WTC11 (cell line): ENCODE results near the gene TEX44. TPM values are rescaled to one million over a fixed set of nuclear protein-coding genes. Genes with fewer than 3 reads are reported as not detected.

Source experiments
- AR ChIP-seq: fragments of 250-450 bp; sonication (Bioruptor Pico); IDR thresholded peaks from 2 replicates; pipeline ENCODE4 v1.9.0; 2021; ENCODE audit warnings: mild to moderate bottlenecking
- CREM ChIP-seq: sonication (generic); formaldehyde crosslinking; IDR thresholded peaks from 2 replicates; pipeline ENCODE4 v1.8.1; 2022; ENCODE audit warnings: mild to moderate bottlenecking, missing genetic modification reagents, moderate library complexity
- FOXP1 ChIP-seq: sonication (generic); formaldehyde crosslinking; IDR thresholded peaks from 2 replicates; pipeline ENCODE4 v1.8.0; 2022; ENCODE audit warnings: missing genetic modification reagents, mild to moderate bottlenecking, moderate library complexity, borderline replicate concordance
- GRHL2 ChIP-seq: fragments of 250-450 bp; sonication (Bioruptor Pico); IDR thresholded peaks from 2 replicates; pipeline ENCODE4 v1.8.0; 2022; ENCODE audit warnings: mild to moderate bottlenecking, moderate library complexity; ENCODE audit not compliant: insufficient replicate concordance, severe bottlenecking
- MAX ChIP-seq: sonication (generic); formaldehyde crosslinking; IDR thresholded peaks from 2 replicates; pipeline ENCODE4 v1.8.0; 2022; ENCODE audit warnings: mild to moderate bottlenecking, missing genetic modification reagents
- MLX ChIP-seq: sonication (generic); formaldehyde crosslinking; IDR thresholded peaks from 2 replicates; pipeline ENCODE4 v1.8.1; 2023; ENCODE audit warnings: mild to moderate bottlenecking, missing genetic modification reagents, moderate library complexity
- MXD4 ChIP-seq: fragments of 250-450 bp; sonication (Bioruptor Pico); IDR thresholded peaks from 2 replicates; pipeline ENCODE4 v1.8.0; 2021; ENCODE audit warnings: mild to moderate bottlenecking, moderate library complexity, borderline replicate concordance
- MYBL2 ChIP-seq: sonication (generic); formaldehyde crosslinking; IDR thresholded peaks from 2 replicates; pipeline ENCODE4 v1.8.1; 2023; ENCODE audit warnings: mild to moderate bottlenecking, moderate library complexity, missing genetic modification reagents
- NFATC4 ChIP-seq: fragments of 250-450 bp; sonication (Bioruptor Pico); IDR thresholded peaks from 2 replicates; pipeline ENCODE4 v1.9.0; 2021; ENCODE audit warnings: mild to moderate bottlenecking
- NFE2L1 ChIP-seq: sonication (generic); formaldehyde crosslinking; IDR thresholded peaks from 2 replicates; pipeline ENCODE4 v1.8.1; 2023; ENCODE audit warnings: missing genetic modification reagents
- NFYB ChIP-seq: sonication (generic); formaldehyde crosslinking; conservative IDR thresholded peaks from 2 replicates; pipeline ENCODE4 v1.8.0; 2022; ENCODE audit warnings: low read depth, missing genetic modification reagents
- SP1 ChIP-seq: sonication (generic); formaldehyde crosslinking; conservative IDR thresholded peaks from 2 replicates; pipeline ENCODE4 v1.8.1; 2022; ENCODE audit warnings: missing genetic modification reagents
- TEAD4 ChIP-seq: sonication (generic); formaldehyde crosslinking; IDR thresholded peaks from 2 replicates; pipeline ENCODE4 v1.8.0; 2022; ENCODE audit warnings: mild to moderate bottlenecking, missing genetic modification reagents
- ZMAT4 ChIP-seq: fragments of 250-450 bp; sonication (Bioruptor Pico); IDR thresholded peaks from 2 replicates; pipeline ENCODE4 v1.9.0; 2021; ENCODE audit warnings: mild to moderate bottlenecking
- ZNF121 ChIP-seq: sonication (generic); formaldehyde crosslinking; IDR thresholded peaks from 2 replicates; pipeline ENCODE4 v1.8.0; 2023; ENCODE audit warnings: missing genetic modification reagents
- ZNF281 ChIP-seq: sonication (generic); formaldehyde crosslinking; IDR thresholded peaks from 2 replicates; pipeline ENCODE4 v1.8.0; 2023; ENCODE audit warnings: mild to moderate bottlenecking, missing genetic modification reagents
- ZNF396 ChIP-seq: fragments of 250-450 bp; sonication (Bioruptor Pico); IDR thresholded peaks from 2 replicates; pipeline ENCODE4 v1.8.0; 2021; ENCODE audit warnings: mild to moderate bottlenecking, moderate library complexity, borderline replicate concordance
- ZNF416 ChIP-seq: fragments of 250-450 bp; sonication (Bioruptor Pico); IDR thresholded peaks from 2 replicates; pipeline ENCODE4 v1.9.0; 2021; ENCODE audit warnings: mild to moderate bottlenecking, inconsistent platforms
- ZNF423 ChIP-seq: fragments of 250-450 bp; sonication (Bioruptor Pico); IDR thresholded peaks from 2 replicates; pipeline ENCODE4 v2.1.2; 2022; ENCODE audit warnings: mild to moderate bottlenecking, moderate library complexity
- ZNF532 ChIP-seq: fragments of 250-450 bp; sonication (Bioruptor Pico); IDR thresholded peaks from 2 replicates; pipeline ENCODE4 v1.9.0; 2021; ENCODE audit warnings: mild to moderate bottlenecking, borderline replicate concordance
- total RNA-seq: library from RNA; stranded (reverse); gene quantifications from 3 replicates; pipeline ENCODE4 v1.2.3, GENCODE V29; 2021
- TF ChIP-seq, protein P1 (sequence below): sonication (generic); formaldehyde crosslinking; IDR thresholded peaks from 2 replicates; pipeline ENCODE4 v1.8.0; 2022; ENCODE audit warnings: mild to moderate bottlenecking, missing genetic modification reagents
- TF ChIP-seq, protein P2 (sequence below): sonication (generic); formaldehyde crosslinking; IDR thresholded peaks from 2 replicates; pipeline ENCODE4 v1.8.1; 2022; ENCODE audit warnings: mild to moderate bottlenecking, moderate library complexity, missing genetic modification reagents

Gene TEX44
- total RNA-seq, 1 experiment from 2014 or later = not detected

DNA sequence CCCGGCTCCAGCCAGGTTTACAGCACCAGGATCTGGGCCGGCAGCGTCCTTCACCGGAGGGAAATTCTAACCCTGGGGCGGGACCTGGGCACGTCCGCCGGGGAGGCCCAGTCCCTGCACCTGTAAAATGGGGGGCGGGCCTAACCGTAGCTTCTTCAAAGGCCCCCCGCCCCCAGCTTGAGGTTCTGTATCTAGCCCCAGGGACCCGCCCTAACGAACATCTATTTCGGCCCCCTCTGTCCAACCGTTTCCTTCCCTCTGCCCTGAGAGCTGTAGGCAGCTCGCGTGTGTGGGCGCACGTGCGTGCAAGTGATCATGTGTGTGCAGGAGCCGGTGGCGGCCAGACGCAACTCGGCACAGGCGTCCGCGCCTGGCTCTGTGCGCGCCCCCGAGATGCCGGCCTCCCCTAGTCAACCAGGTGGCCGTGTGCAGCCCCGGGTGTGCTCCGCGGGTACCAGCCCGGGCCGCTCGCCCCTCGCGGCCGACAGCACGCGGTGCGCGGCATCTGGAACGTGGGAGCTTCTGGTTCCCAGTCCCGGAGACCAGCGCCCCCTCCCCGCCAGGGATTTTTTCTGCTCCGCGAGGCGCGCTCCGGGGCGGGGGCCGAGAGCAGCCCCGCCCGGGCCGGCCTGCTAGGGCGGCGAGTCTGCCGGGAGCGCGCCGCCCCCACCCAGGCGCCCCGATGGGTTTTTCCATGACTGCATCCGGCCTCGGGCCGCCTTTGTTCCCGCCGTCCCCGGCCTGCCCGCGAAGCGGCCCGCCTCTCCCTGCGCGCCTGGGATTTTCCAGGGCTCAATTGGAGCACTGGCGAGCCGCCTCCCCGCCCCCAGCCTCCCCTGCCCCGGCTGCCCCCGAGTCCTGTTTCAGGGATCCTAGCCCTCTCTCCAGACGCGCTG is 21.2 kb downstream of the TEX44 start (continued):
- TF ChIP-seq ZNF281 = peak; percentile 51; the same call in 1 of the 2 replicates
- 0 out of 2 replicates have a peak, but pooled peaks have one; percentile 18 for TF ChIP-seq NFYB (CRISPR knock-in tag)
- TF ChIP-seq ZNF423 (CRISPR knock-in tag) = peak; percentile 69
- TF ChIP-seq MLX = no peak
- TF ChIP-seq, protein P1, sequence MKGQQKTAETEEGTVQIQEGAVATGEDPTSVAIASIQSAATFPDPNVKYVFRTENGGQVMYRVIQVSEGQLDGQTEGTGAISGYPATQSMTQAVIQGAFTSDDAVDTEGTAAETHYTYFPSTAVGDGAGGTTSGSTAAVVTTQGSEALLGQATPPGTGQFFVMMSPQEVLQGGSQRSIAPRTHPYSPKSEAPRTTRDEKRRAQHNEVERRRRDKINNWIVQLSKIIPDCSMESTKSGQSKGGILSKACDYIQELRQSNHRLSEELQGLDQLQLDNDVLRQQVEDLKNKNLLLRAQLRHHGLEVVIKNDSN (CRISPR knock-in tag) = peak; percentile 66
- no peak for TF ChIP-seq MXD4 (CRISPR knock-in tag)
- no peak; the same call in 1 of the 2 replicates for TF ChIP-seq ZNF416 (CRISPR knock-in tag)
- peak; percentile 10; the same call in 1 of the 2 replicates for TF ChIP-seq SP1
- no peak; the same call in 1 of the 2 replicates for TF ChIP-seq CREM (CRISPR knock-in tag)
- TF ChIP-seq FOXP1 = peak; percentile 84
- no peak for TF ChIP-seq TEAD4 (CRISPR knock-in tag)
- TF ChIP-seq, protein P2, sequence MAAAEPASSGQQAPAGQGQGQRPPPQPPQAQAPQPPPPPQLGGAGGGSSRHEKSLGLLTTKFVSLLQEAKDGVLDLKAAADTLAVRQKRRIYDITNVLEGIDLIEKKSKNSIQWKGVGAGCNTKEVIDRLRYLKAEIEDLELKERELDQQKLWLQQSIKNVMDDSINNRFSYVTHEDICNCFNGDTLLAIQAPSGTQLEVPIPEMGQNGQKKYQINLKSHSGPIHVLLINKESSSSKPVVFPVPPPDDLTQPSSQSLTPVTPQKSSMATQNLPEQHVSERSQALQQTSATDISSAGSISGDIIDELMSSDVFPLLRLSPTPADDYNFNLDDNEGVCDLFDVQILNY (CRISPR knock-in tag) = peak; percentile 45; the same call in 1 of the 2 replicates
- TF ChIP-seq NFATC4 (CRISPR knock-in tag) = no peak
- TF ChIP-seq ZNF396 (CRISPR knock-in tag) = no peak
- no peak for TF ChIP-seq ZNF121
- TF ChIP-seq MAX (CRISPR knock-in tag) = peak; percentile 93
- TF ChIP-seq NFE2L1 = 0 out of 2 replicates have a peak, but pooled peaks have one; percentile 63
- no peak for TF ChIP-seq GRHL2 (CRISPR knock-in tag)
- TF ChIP-seq AR (CRISPR knock-in tag) = no peak
- 0 out of 2 replicates have a peak, but pooled peaks have one; percentile 19 for TF ChIP-seq ZNF532 (CRISPR knock-in tag)
- TF ChIP-seq MYBL2 (CRISPR knock-in tag) = peak; percentile 83
- no peak for TF ChIP-seq ZMAT4 (CRISPR knock-in tag)
